Measurements from ENCODE around the gene SCN7A.

Gene SCN7A

DNA sequence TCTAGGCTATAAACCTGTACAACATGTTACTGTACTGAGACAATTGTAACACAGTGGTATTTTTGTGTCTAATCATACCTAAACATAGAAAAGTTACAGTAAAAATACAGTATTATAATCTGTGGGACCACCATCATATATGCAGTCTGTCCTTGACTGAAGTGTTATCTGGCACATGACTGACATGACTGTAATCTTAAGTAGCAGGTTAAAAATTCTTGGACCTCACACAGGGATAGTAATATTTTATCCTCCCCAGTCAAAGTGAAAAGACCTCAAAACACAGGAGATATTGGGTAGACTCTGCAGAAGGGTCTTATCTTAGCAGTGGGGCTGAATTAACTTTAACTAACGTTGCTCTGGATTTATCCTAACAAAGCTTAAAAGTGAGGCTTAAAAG lies 113.4 kb downstream of the SCN7A start:
- Histone ChIP-seq H3K27me3 (no peaks in the 10 kb centered on the region; a peak in 1 of 22 replicates), H3K4me3 (no peak overlapping the region), H3K36me3 (no peaks in the 10 kb centered on the region), H3K27ac (no peak overlapping the region), H3K9me3 (replicated peaks in 1 of 11) (no peaks in the 10 kb centered on the region), H3K4me1 (peaks cover 0 to 11% (median 4%) of the 10 kb centered on the region in 10 experiments; a peak in 8 of 20 replicates), H3K9ac (no peak overlapping the region), H4K20me1 (no peaks in the 10 kb centered on the region), H3K4me2 (no peak overlapping the region)
- TF ChIP-seq Cebpa-rat (IDR thresholded peaks at IDR 0.05): no peak

DNA sequence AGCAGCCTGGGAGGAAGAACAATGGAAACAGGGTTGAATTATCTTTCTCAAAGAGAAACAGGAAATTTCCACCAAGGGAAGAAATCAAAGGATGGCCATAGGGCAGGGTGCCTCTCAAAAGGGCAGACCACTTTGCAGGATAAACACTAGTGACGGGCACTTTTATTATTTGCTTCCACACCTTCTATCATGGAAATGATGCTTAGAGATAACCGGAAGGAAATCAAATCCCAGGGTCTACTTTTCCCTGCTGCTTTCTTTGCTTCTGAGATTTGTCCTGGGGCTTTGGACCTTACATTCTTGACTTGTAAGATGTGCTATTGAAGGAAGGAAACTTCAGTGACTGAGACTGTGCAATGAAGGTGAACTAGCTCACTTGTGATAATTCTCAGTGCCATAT lies 117.2 kb downstream of the SCN7A start:
- Histone ChIP-seq H3K27me3 (no peaks in the 10 kb centered on the region; a peak in 1 of 22 replicates), H3K9ac (peak overlapping the region in 1 of 11 experiments; percentile 57; a peak in 2 of 22 replicates), H3K4me1 (peaks cover 12 to 35% (median 18%) of the 10 kb centered on the region in 10 experiments), H3K4me2 (peak overlapping the region in 5 of 11 experiments; percentile 98 to 100 (median 99); a peak in 7 of 22 replicates), H3K36me3 (no peaks in the 10 kb centered on the region), H4K20me1 (no peaks in the 10 kb centered on the region), H3K4me3 (peak overlapping the region in 2 of 10 experiments; percentile 78 to 84; a peak in 1 of 20 replicates), H3K9me3 (replicated peaks in 1 of 11) (no peaks in the 10 kb centered on the region), H3K27ac (peak overlapping the region in 1 of 11 experiments; percentile 56; a peak in 3 of 22 replicates)
- no peak for TF ChIP-seq Cebpa-rat (IDR thresholded peaks at IDR 0.05)

DNA sequence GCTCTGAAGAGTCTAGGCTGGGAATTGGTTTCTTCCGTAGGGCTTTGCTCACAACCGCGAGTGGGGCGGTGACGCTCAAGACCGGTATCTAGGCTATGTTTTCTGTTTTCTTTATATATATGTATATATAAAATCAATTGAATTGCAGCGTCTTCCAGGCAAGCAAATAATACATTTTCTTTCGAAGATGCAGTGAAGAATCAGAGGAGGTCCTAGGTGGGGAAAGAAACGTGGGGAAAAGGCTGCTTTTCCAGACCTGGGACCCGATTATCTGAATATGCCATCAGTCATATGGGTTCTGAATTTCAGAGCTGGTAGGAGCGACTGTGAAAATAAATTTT lies 117.6 kb downstream of the SCN7A start:
- H3K9me3 ChIP-seq (replicated peaks in 1 of 11): no peaks in the 10 kb centered on the region
- no peaks in the 10 kb centered on the region for H3K36me3 ChIP-seq
- H3K4me1 ChIP-seq: peaks cover 12 to 35% (median 18%) of the 10 kb centered on the region in 10 experiments
- TF ChIP-seq Cebpa-rat (IDR thresholded peaks at IDR 0.05): no peak
- H3K4me2 ChIP-seq: peak overlapping the region; percentile 85 to 100 (median 99)
- no peaks in the 10 kb centered on the region for H4K20me1 ChIP-seq
- H3K27ac ChIP-seq: peak overlapping the region in 4 of 11 experiments; percentile 17 to 56 (median 42); a peak in 6 of 22 replicates
- peak overlapping the region; percentile 59 to 86 (median 70) for H3K4me3 ChIP-seq
- H3K27me3 ChIP-seq: no peaks in the 10 kb centered on the region; a peak in 1 of 22 replicates
- peak overlapping the region in 7 of 11 experiments; percentile 36 to 80 (median 57); a peak in 10 of 22 replicates for H3K9ac ChIP-seq

DNA sequence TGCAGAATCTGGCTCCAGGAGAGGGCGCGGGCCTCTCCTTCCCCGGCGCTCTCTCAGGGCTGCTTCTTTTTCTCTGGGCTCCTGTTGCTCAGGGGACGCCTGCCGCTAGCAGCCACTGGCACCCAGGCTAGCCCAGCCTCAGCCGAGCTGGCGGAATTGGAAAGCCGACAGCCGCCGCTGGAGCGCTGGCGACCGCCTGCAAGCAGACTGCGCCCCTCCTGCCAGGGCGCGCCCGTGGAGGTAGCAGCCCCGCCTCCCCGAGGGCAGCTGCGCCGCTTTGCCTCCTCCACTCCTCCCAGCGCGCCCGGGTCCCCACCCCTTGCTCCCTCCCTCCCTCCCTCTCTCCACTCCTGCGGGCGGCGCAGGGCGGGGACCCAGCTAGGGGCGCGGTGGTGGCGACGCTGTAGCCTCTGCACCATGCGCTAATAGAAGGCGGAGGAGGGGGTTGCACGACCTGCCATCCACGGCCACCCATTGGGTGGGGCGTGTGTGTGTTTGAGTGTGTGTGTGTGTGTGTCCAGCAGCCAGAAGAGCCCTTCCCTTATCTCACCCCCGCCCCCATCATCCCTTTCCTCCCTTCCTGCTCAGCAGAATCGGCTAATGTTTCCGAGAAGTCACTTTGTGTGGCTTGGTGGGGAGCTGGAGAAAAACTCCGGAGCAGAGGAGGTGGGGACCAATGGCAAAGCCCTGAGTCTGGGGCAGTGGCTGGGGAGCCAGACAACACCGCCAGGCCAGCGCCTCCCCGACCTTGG lies 118.1 kb downstream of the SCN7A start, which contains the start of gene SCN9A:
SCN9A (minus strand) TSS at position 209 of the 752 bp plus-strand sequence. CDS start 64,188 bp downstream, outside the sequence.
- H3K27ac ChIP-seq: peak within 1 kb of the TSS in 4 of 11 experiments; percentile 17 to 56 (median 42); a peak in 6 of 22 replicates
- H4K20me1 ChIP-seq: no peaks in the 10 kb centered on the region
- TF ChIP-seq Cebpa-rat (IDR thresholded peaks at IDR 0.05): no peak
- H3K4me3 ChIP-seq: peak within 1 kb of the TSS; percentile 59 to 86 (median 70)
- H3K36me3 ChIP-seq: no peaks in the 10 kb centered on the region
- no peaks in the 10 kb centered on the region; a peak in 1 of 22 replicates for H3K27me3 ChIP-seq
- no peaks in the 10 kb centered on the region for H3K9me3 ChIP-seq (replicated peaks in 1 of 11)
- H3K4me1 ChIP-seq: peaks cover 12 to 35% (median 18%) of the 10 kb centered on the region in 10 experiments
- H3K4me2 ChIP-seq: peak within 1 kb of the TSS; percentile 85 to 100 (median 99)
- peak within 1 kb of the TSS; percentile 20 to 80 (median 62); a peak in 21 of 22 replicates for H3K9ac ChIP-seq

DNA sequence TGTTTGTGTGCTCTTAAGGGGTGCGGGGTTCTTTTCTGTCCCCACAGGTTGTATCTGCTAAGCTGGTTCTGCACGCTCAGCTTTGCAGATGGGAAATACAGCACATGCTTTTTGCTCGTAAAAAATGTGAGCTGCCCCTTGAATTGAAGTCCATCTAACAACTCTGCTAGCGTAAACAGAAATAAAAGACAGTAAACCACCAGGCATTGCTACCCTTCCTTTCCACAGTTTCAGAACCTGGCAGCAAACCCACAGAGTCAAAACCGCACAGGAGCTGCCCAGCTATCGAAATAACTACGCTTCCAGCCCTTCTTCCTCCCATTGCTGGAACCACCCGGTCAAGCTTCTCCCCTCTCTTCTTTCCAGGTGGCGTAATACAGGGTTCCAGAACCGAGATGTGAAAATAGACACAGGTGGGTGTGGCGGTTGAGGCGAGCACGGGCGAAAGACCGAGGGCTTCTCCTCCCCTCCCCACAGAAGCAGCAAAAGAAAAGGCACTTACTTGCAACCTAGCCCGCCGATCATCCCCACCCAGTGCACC lies 118.8 kb downstream of the SCN7A start:
- Histone ChIP-seq H3K4me1 (peaks cover 12 to 35% (median 18%) of the 10 kb centered on the region in 10 experiments), H3K27ac (peak overlapping the region in 1 of 11 experiments; percentile 38; a peak in 1 of 22 replicates), H3K4me3 (peak overlapping the region; percentile 59 to 86 (median 70)), H3K9me3 (replicated peaks in 1 of 11) (no peaks in the 10 kb centered on the region), H3K27me3 (no peaks in the 10 kb centered on the region; a peak in 1 of 22 replicates), H3K36me3 (no peaks in the 10 kb centered on the region), H3K9ac (peak overlapping the region; percentile 20 to 80 (median 62); a peak in 21 of 22 replicates), H3K4me2 (peak overlapping the region; percentile 85 to 100 (median 99)), H4K20me1 (no peaks in the 10 kb centered on the region)
- TF ChIP-seq Cebpa-rat (IDR thresholded peaks at IDR 0.05): no peak

DNA sequence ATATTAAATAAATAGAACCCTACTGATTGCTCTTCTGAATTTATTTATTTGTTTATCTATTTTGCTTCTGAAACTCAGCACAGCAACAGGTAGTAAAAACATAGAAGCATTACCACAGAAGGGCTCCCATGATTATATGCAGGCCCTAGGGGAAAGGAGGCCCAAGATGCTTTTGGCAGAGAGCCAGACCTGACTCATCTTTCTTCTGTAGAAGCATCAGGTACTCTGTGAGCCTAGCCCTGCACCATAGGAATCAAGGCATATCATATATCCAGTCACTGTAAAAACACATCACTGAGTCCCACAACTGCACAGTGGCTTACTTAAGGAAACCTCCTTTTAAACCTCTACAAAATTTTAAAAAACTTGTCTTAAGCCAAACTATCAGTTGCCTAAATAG lies 120.1 kb downstream of the SCN7A start:
- Histone ChIP-seq H3K4me2 (peak overlapping the region in 9 of 11 experiments; percentile 20 to 99 (median 39); a peak in 13 of 22 replicates), H3K27ac (no peak overlapping the region), H3K4me1 (peaks cover 12 to 35% (median 18%) of the 10 kb centered on the region in 10 experiments), H3K9me3 (replicated peaks in 1 of 11) (no peaks in the 10 kb centered on the region), H4K20me1 (no peaks in the 10 kb centered on the region), H3K36me3 (no peaks in the 10 kb centered on the region), H3K4me3 (0 out of 20 replicates have a peak overlapping the region, but pooled peaks of 1 of the 10 experiments have one; percentile 9), H3K9ac (no peak overlapping the region), H3K27me3 (no peaks in the 10 kb centered on the region; a peak in 1 of 22 replicates)
- TF ChIP-seq Cebpa-rat (IDR thresholded peaks at IDR 0.05): no peak

DNA sequence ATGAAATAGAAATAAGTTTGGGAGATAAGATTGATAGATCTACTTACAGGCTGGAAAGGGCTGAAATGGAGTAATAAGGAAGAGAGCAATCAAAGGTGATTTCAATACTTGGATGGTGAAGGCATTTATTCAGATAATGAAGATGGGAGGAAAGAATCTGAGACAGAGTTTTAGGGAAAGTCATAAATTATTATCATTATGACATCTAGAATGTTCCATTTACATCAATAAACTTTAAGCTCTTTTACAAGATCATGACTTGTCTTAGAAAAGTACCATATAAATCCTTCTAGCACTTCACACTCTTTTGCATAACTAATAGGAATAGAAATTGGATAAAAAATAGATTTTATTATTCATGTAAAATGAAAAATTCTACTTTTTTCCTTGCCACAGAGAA lies 120.5 kb downstream of the SCN7A start:
- H3K4me3 ChIP-seq: no peak overlapping the region
- H3K4me1 ChIP-seq: peaks cover 12 to 35% (median 18%) of the 10 kb centered on the region in 10 experiments
- H3K27me3 ChIP-seq: no peaks in the 10 kb centered on the region; a peak in 1 of 22 replicates
- H3K9ac ChIP-seq: no peak overlapping the region
- no peaks in the 10 kb centered on the region for H3K36me3 ChIP-seq
- H3K9me3 ChIP-seq (replicated peaks in 1 of 11): no peaks in the 10 kb centered on the region
- peak overlapping the region in 4 of 11 experiments; percentile 13 to 99 (median 80); a peak in 6 of 22 replicates for H3K4me2 ChIP-seq
- H4K20me1 ChIP-seq: no peaks in the 10 kb centered on the region
- TF ChIP-seq Cebpa-rat (IDR thresholded peaks at IDR 0.05): no peak
- no peak overlapping the region for H3K27ac ChIP-seq

DNA sequence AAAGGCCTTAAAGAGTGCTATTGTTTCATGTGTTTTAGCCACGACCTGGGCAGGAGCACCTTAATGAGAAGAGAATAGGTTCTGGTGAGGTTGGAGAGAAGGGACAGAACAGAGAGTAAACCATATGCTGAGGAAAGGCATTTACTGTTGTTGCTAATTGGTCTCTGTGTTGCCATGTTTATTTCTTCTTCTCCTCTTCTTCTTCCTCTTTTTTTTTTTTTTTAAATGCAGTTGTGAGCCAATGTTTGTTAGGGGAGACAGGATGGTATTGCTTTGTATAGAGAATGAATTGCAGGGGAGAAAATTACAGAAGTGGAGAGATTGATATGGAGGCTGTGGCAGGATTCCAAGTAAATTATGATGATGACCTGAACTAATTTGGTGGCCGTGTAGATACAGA lies 120.9 kb downstream of the SCN7A start:
- no peak overlapping the region for H3K9ac ChIP-seq
- H3K36me3 ChIP-seq: no peaks in the 10 kb centered on the region
- peak overlapping the region in 4 of 11 experiments; percentile 8 to 99 (median 38); a peak in 7 of 22 replicates for H3K4me2 ChIP-seq
- H3K4me3 ChIP-seq: no peak overlapping the region
- no peak for TF ChIP-seq Cebpa-rat (IDR thresholded peaks at IDR 0.05)
- peak overlapping the region in 2 of 11 experiments; percentile 29 to 36; a peak in 2 of 22 replicates for H3K27ac ChIP-seq
- no peaks in the 10 kb centered on the region; a peak in 1 of 22 replicates for H3K27me3 ChIP-seq
- H4K20me1 ChIP-seq: no peaks in the 10 kb centered on the region
- no peaks in the 10 kb centered on the region for H3K9me3 ChIP-seq (replicated peaks in 1 of 11)
- H3K4me1 ChIP-seq: peaks cover 12 to 35% (median 18%) of the 10 kb centered on the region in 10 experiments

DNA sequence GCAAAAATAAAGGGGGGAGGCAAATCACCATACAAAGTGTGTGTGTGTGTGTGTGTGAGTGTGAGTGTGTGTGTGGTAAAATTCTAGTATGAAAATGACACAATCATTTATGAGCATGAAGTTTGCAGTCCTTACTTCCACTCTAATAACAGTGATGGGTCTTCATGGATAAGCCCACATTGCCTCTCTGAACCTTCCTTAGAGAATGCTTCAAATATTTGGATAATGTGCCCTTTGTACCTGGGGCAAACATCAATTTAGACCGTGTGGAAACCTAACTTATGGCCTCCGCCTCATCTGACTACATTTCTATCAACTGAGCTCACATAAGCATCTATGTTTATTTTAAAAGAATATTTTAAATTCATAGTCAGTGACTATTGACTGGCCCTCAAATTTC lies 122.0 kb downstream of the SCN7A start:
- no peak overlapping the region for H3K4me3 ChIP-seq
- H4K20me1 ChIP-seq: no peaks in the 10 kb centered on the region
- no peak overlapping the region for H3K9ac ChIP-seq
- no peak overlapping the region for H3K27ac ChIP-seq
- peaks cover 12 to 34% (median 18%) of the 10 kb centered on the region in 10 experiments for H3K4me1 ChIP-seq
- TF ChIP-seq Cebpa-rat (IDR thresholded peaks at IDR 0.05): no peak
- H3K9me3 ChIP-seq (replicated peaks in 1 of 11): no peaks in the 10 kb centered on the region
- H3K36me3 ChIP-seq: no peaks in the 10 kb centered on the region
- H3K4me2 ChIP-seq: no peak overlapping the region
- H3K27me3 ChIP-seq: no peaks in the 10 kb centered on the region; a peak in 1 of 22 replicates
